OCI-LY7 (cell line): ENCODE data around the gene KCNJ15. TPM values are rescaled to one million over a fixed set of nuclear protein-coding genes. Genes with fewer than 3 reads are reported as not detected.

Experiments
- BruUV-seq: library from RNA; stranded (reverse); fragments of 400-500 nt; replicated peaks from 2 replicates; lab custom pipeline; 2021; lab: Mats Ljungman, UMichigan
- CTCF ChIA-PET: fragments of 300-600 bp; sonication (Branson Sonifier 250); formaldehyde crosslinking; loops from one replicate; lab custom pipeline; 2022; ENCODE audit warnings: antibody characterized with exemption; ENCODE audit not compliant: unreplicated experiment; lab: Charles Lee
- POLR2A ChIA-PET: fragments of 300-600 bp; sonication (Branson Sonifier 250); formaldehyde crosslinking; loops from one replicate; lab custom pipeline; 2022; ENCODE audit warnings: antibody characterized with exemption; lab: Charles Lee
- DNase-seq: peaks from one replicate; pipeline ENCODE4 v3.0.0-alpha.2; 2015; ENCODE audit warnings: low spot score
- H2AFZ ChIP-seq: fragments of 200-600 bp; sonication (generic), shearing (Covaris generic); 2 replicates; pipeline ENCODE4 v1.6.1; 2014; ENCODE audit warnings: mild to moderate bottlenecking, antibody characterized with exemption, low read length, moderate library complexity
- H3K27ac ChIP-seq: fragments of 200-600 bp; sonication (generic); 2 replicates; pipeline ENCODE4 v1.5.1; 2014; ENCODE audit warnings: mixed run types, low read depth, mild to moderate bottlenecking, moderate library complexity, low read length, inconsistent platforms; ENCODE audit not compliant: poor library complexity, severe bottlenecking
- H3K36me3 ChIP-seq: fragments of 200-600 bp; sonication (generic); 2 replicates; pipeline ENCODE4 v1.6.1; 2014; ENCODE audit warnings: mild to moderate bottlenecking, antibody characterized with exemption, low read length, moderate library complexity, mixed read lengths; ENCODE audit not compliant: insufficient read depth
- H3K4me1 ChIP-seq: fragments of 200-600 bp; sonication (generic); 2 replicates; pipeline ENCODE4 v1.5.1; 2014; ENCODE audit warnings: mild to moderate bottlenecking, low read length; ENCODE audit not compliant: insufficient read depth, poor library complexity, severe bottlenecking
- H3K4me2 ChIP-seq: fragments of 200-600 bp; sonication (generic); 2 replicates; pipeline ENCODE4 v1.6.1; 2014; ENCODE audit warnings: mild to moderate bottlenecking, low read length
- H3K4me3 ChIP-seq: fragments of 200-600 bp; sonication (generic); 2 replicates; pipeline ENCODE4 v1.5.1; 2014; ENCODE audit warnings: mild to moderate bottlenecking, low read depth, low read length; ENCODE audit not compliant: poor library complexity, severe bottlenecking
- H3K79me2 ChIP-seq: fragments of 200-600 bp; sonication (generic); 2 replicates; pipeline ENCODE4 v1.6.1; 2016; ENCODE audit warnings: low read depth, mild to moderate bottlenecking, low read length, moderate library complexity, mixed read lengths; ENCODE audit not compliant: insufficient read depth
- H3K9me2 ChIP-seq: fragments of 200-600 bp; sonication (generic); 2 replicates; pipeline ENCODE4 v1.6.1; 2016; ENCODE audit warnings: mild to moderate bottlenecking, low read length, mixed read lengths; ENCODE audit not compliant: insufficient read depth
- H3K9me3 ChIP-seq: fragments of 200-600 bp; sonication (generic); 2 replicates; pipeline ENCODE4 v1.6.1; 2014; ENCODE audit warnings: mild to moderate bottlenecking, mixed run types, low read length, mixed read lengths
- H4K20me1 ChIP-seq: fragments of 200-600 bp; sonication (generic); 2 replicates; pipeline ENCODE4 v1.6.1; 2014; ENCODE audit warnings: mild to moderate bottlenecking, antibody characterized with exemption, low read length, moderate library complexity, mixed read lengths; ENCODE audit not compliant: insufficient read depth
- CTCF ChIP-seq: fragments of 200-600 bp; sonication (generic); conservative IDR thresholded peaks from 2 replicates; pipeline ENCODE4 v1.5.1; 2014; ENCODE audit warnings: mild to moderate bottlenecking, antibody characterized with exemption, low read length, moderate library complexity, mixed read lengths
- EZH2phosphoT487 ChIP-seq: fragments of 200-600 bp; sonication (generic); IDR thresholded peaks from 2 replicates; pipeline ENCODE4 v1.6.1; 2018; ENCODE audit warnings: low read depth, borderline replicate concordance, mild to moderate bottlenecking, mixed run types, antibody characterized with exemption, low read length, moderate library complexity, mixed read lengths
- intact Hi-C: fragments of 100-400 bp; cut with micrococcal nuclease; formaldehyde crosslinking; loops from one replicate; pipeline ENCODE4 v1.10.0; 2022; ENCODE audit not compliant: unreplicated experiment
- total RNA-seq, 2 experiments: library from RNA; depleted of rRNA in 1 of 2; stranded (reverse); fragments of >200 nt in 1 of 2; shearing (Covaris generic) in 1 of 2; gene quantifications; 2 replicates each; pipeline ENCODE4 v1.2.3, GENCODE V29; 2014 to 2022

KCNJ15 gene
- total RNA-seq, 2 experiments from 2014 or later: not detected

- no peak overlapping the region for H3K27ac ChIP-seq
- no peaks in the 10 kb centered on the region for H3K79me2 ChIP-seq
- no peaks in the 10 kb centered on the region for H3K4me1 ChIP-seq
- CTCF ChIA-PET: no interaction called here
- H3K9me3 ChIP-seq: no peaks in the 10 kb centered on the region
- H3K9me2 ChIP-seq: no peaks in the 10 kb centered on the region
- H2AFZ ChIP-seq: no peak overlapping the region
- H3K36me3 ChIP-seq: no peaks in the 10 kb centered on the region
- H4K20me1 ChIP-seq: no peaks in the 10 kb centered on the region
- POLR2A ChIA-PET: no interaction called here
- intact Hi-C loops: no loop called here
- H3K4me3 ChIP-seq: no peak overlapping the region
- no TSS peak for BruUV-seq
- H3K4me2 ChIP-seq: no peak overlapping the region
- no peak for DNase-seq
- TF ChIP-seq EZH2phosphoT487: no peak
- no peak for TF ChIP-seq CTCF
Observed at GRCh38 chr21:38325731-38326420, 69.1 kb downstream of the KCNJ15 start.

DNA sequence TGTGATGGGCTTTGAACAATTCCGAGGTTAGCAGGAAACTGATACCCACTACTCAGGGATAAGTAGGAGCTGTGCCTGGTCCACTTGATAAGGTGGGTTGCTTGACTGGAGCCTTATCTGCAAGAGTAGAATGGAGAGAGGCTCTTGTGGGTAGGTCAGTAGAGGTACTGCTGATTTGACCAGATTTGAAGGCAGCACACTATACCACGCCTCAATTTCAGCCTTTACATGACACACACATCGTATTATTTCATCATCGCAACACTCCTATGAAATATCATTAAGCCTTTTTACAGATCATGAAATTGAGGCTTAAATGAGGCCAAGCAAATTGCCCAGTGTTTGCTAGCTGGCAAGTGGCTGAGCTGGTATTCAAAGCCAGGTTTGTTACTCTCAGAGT is 69.6 kb downstream of the KCNJ15 start:
- H3K27ac ChIP-seq: no peak overlapping the region
- DNase-seq: no peak
- POLR2A ChIA-PET: no interaction called here
- no peaks in the 10 kb centered on the region for H3K9me2 ChIP-seq
- intact Hi-C loops: no loop called here
- no peaks in the 10 kb centered on the region for H3K36me3 ChIP-seq
- CTCF ChIA-PET: no interaction called here
- H2AFZ ChIP-seq: no peak overlapping the region
- TF ChIP-seq EZH2phosphoT487 (no peak), CTCF (no peak)
- H4K20me1 ChIP-seq: no peaks in the 10 kb centered on the region
- H3K4me2 ChIP-seq: no peak overlapping the region
- H3K4me3 ChIP-seq: no peak overlapping the region
- no peaks in the 10 kb centered on the region for H3K4me1 ChIP-seq
- H3K79me2 ChIP-seq: no peaks in the 10 kb centered on the region
- no TSS peak for BruUV-seq
- H3K9me3 ChIP-seq: no peaks in the 10 kb centered on the region

GRCh38 chr21:38326899-38327298 is 70.1 kb downstream of the KCNJ15 start:
- Histone ChIP-seq H3K27ac (no peak overlapping the region), H4K20me1 (no peaks in the 10 kb centered on the region), H3K4me2 (no peak overlapping the region), H3K9me2 (no peaks in the 10 kb centered on the region), H3K79me2 (no peaks in the 10 kb centered on the region), H3K36me3 (no peaks in the 10 kb centered on the region), H3K4me3 (no peak overlapping the region), H2AFZ (no peak overlapping the region), H3K4me1 (no peaks in the 10 kb centered on the region), H3K9me3 (no peaks in the 10 kb centered on the region)
- CTCF ChIA-PET: no interaction called here
- intact Hi-C loops: no loop called here
- no peak for TF ChIP-seq EZH2phosphoT487
- POLR2A ChIA-PET: no interaction called here
- DNase-seq: no peak
- no TSS peak for BruUV-seq
